ENCODE data around the gene FGGY. TPM values are rescaled to one million over a fixed set of nuclear protein-coding genes. Genes with fewer than 3 reads are reported as not detected.

The FGGY gene
- total RNA-seq, 1 donor from 2014 or later = 24.3 TPM

- TF ChIP-seq CTCF (conservative IDR thresholded peaks at IDR 0.05; ENCODE audit: low read depth, low read length) = no peak
- H3K4me3 ChIP-seq (ENCODE audit: low read depth, low read length) = no peak overlapping the region
- DNase-seq (ENCODE audit: low read depth) = no peak
Observed at GRCh38 chr1:59683197-59683596, 386.3 kb downstream of the FGGY start.

- no peak overlapping the region for H3K4me3 ChIP-seq (ENCODE audit: low read depth, low read length)
- TF ChIP-seq CTCF (conservative IDR thresholded peaks at IDR 0.05; ENCODE audit: low read depth, low read length) = no peak
- DNase-seq (ENCODE audit: low read depth) = no peak
Observed at GRCh38 chr1:59684698-59685097, 387.8 kb downstream of the FGGY start.

GRCh38 chr1:59685101-59685500, 388.2 kb downstream of the FGGY start:
- no peak for TF ChIP-seq CTCF (conservative IDR thresholded peaks at IDR 0.05; ENCODE audit: low read depth, low read length)
- H3K4me3 ChIP-seq (ENCODE audit: low read depth, low read length) = no peak overlapping the region
- DNase-seq (ENCODE audit: low read depth) = no peak

GRCh38 chr1:59685666-59686065, 388.8 kb downstream of the FGGY start:
- DNase-seq (ENCODE audit: low read depth) = no peak
- H3K4me3 ChIP-seq (ENCODE audit: low read depth, low read length) = no peak overlapping the region
- TF ChIP-seq CTCF (conservative IDR thresholded peaks at IDR 0.05; ENCODE audit: low read depth, low read length) = no peak

- H3K4me3 ChIP-seq (ENCODE audit: low read depth, low read length) = no peak overlapping the region
- DNase-seq (ENCODE audit: low read depth) = no peak
- TF ChIP-seq CTCF (conservative IDR thresholded peaks at IDR 0.05; ENCODE audit: low read depth, low read length) = no peak
Observed at GRCh38 chr1:59686170-59686569, 389.3 kb downstream of the FGGY start.

- no peak for DNase-seq (ENCODE audit: low read depth)
- TF ChIP-seq CTCF (conservative IDR thresholded peaks at IDR 0.05; ENCODE audit: low read depth, low read length) = no peak
- no peak overlapping the region for H3K4me3 ChIP-seq (ENCODE audit: low read depth, low read length)
Observed at GRCh38 chr1:59686574-59686973, 389.7 kb downstream of the FGGY start.

GRCh38 chr1:59687081-59687480, 390.2 kb downstream of the FGGY start:
- no peak for DNase-seq (ENCODE audit: low read depth)
- no peak for TF ChIP-seq CTCF (conservative IDR thresholded peaks at IDR 0.05; ENCODE audit: low read depth, low read length)

More at GRCh38 chr1:59687081-59687480, 390.2 kb downstream of the FGGY start:
- H3K4me3 ChIP-seq (ENCODE audit: low read depth, low read length) = no peak overlapping the region
